Measurements from ENCODE around the gene VMO1. TPM values are rescaled to one million over a fixed set of nuclear protein-coding genes. Genes with fewer than 3 reads are reported as not detected.

Gene VMO1
- total RNA-seq, 1 experiment from 2014 or later = 4.3 TPM

DNA sequence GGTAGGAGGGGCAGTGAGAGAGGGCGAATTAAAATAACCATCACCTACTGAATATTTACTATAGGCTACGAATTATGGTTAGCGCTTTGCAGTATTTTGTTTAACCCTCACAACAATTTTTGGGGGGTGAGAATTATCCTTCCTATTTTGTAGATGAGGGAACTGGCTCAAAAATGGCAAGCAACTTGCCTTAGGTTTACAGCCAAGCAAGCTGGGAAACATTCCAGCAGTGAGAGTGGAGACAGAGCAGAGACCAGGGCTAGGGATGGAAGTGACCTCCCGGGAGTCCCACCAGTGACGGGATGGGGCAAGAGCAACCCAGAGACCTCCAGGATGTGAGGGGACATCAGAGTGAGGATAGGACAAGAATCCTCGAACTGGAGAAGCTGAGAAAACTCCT is 352 bp upstream of the VMO1 start:
- no peak overlapping the region; the same call in 1 of the 2 replicates for H3K27ac ChIP-seq
- peak overlapping the region; percentile 37 for H3K4me3 ChIP-seq
- H3K27me3 ChIP-seq = no peaks in the 10 kb centered on the region
- no peaks in the 10 kb centered on the region for H3K9me3 ChIP-seq (replicated peaks)
- H3K36me3 ChIP-seq = no peaks in the 10 kb centered on the region
- peaks cover 16% of the 10 kb centered on the region for H3K4me1 ChIP-seq
- DNase-seq = no peak

- DNase-seq = peak in 1 of 2 experiments; percentile 7
- Histone ChIP-seq H3K27me3 (no peaks in the 10 kb centered on the region), H3K4me1 (peaks cover 16% of the 10 kb centered on the region), H3K27ac (peak overlapping the region; percentile 25; the same call in 1 of the 2 replicates), H3K4me3 (peak overlapping the region; percentile 37), H3K9me3 (replicated peaks) (no peaks in the 10 kb centered on the region), H3K36me3 (no peaks in the 10 kb centered on the region)
Observed at GRCh38 chr17:4785311-4786105, 656 bp downstream of the VMO1 start.

DNA sequence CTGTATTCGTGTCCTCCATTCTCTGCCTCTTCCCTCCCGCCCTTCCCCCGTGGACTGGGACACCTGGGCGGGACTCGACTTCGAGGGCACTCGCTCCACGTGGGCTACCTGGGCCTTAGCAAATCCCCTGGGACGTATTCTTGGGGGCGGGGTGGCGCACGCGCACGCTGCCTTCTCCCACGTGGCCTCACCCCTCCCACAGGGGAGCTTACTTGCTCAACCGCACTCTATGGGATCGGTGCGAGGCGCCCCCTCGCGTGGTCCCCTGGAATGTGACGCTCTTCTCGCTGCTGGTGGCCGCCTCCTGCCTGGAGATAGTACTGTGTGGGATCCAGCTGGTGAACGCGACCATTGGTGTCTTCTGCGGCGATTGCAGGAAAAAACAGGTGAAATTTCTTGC is 3.5 kb downstream of the VMO1 start:
- Histone ChIP-seq H3K27ac (no peak overlapping the region), H3K36me3 (no peaks in the 10 kb centered on the region), H3K4me1 (peaks cover 8% of the 10 kb centered on the region), H3K9me3 (replicated peaks) (no peaks in the 10 kb centered on the region), H3K4me3 (no peak overlapping the region), H3K27me3 (no peaks in the 10 kb centered on the region)
- no peak for DNase-seq

- Histone ChIP-seq H3K4me1 (no peaks in the 10 kb centered on the region), H3K27me3 (no peaks in the 10 kb centered on the region), H3K27ac (no peak overlapping the region), H3K9me3 (replicated peaks) (no peaks in the 10 kb centered on the region), H3K4me3 (no peak overlapping the region), H3K36me3 (no peaks in the 10 kb centered on the region)
- no peak for DNase-seq
Observed at GRCh38 chr17:4780325-4780955, 5.7 kb downstream of the VMO1 start.

- Histone ChIP-seq H3K4me1 (no peaks in the 10 kb centered on the region), H3K36me3 (no peaks in the 10 kb centered on the region), H3K27ac (no peak overlapping the region), H3K27me3 (no peaks in the 10 kb centered on the region), H3K9me3 (replicated peaks) (no peaks in the 10 kb centered on the region), H3K4me3 (no peak overlapping the region)
- no peak for DNase-seq
Observed at GRCh38 chr17:4777969-4778760, 8.0 kb downstream of the VMO1 start.

DNA sequence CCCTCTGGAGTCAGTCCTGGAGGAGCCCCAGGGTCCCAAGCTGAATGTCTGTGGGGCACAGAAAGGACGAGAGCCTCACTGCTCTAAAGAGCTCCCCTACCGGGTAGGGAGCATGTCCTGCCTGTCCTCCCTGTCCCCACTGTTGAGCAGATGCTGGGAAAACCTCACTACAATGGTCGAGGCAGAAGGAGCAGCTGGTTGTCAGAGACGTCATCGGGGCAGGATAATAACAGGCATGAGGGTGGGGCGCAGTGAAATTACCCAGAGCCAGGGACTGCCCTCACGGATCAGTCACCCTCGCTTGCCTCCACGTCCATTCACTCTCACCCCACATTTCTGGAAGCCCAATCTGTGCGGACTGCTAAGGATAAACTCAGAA is 13.9 kb downstream of the VMO1 start:
- no peaks in the 10 kb centered on the region for H3K4me1 ChIP-seq
- DNase-seq = peak in 1 of 2 experiments; percentile 26

GRCh38 chr17:4771519-4772234 is 14.5 kb downstream of the VMO1 start, which contains the start of gene TM4SF5:
TM4SF5 (plus strand) TSS chr17:4771886; CDS start chr17:4771923, 37 bp downstream.
- Histone ChIP-seq H3K9me3 (replicated peaks) (no peaks in the 10 kb centered on the region), H3K36me3 (no peaks in the 10 kb centered on the region), H3K27ac (no peak within 1 kb of the TSS), H3K27me3 (no peaks in the 10 kb centered on the region), H3K4me3 (no peak within 1 kb of the TSS), H3K4me1 (no peaks in the 10 kb centered on the region)
- DNase-seq = no peak

More for the DNA sequence above, 13.9 kb downstream of the VMO1 start:
- no peaks in the 10 kb centered on the region for H3K9me3 ChIP-seq (replicated peaks)
- H3K36me3 ChIP-seq = no peaks in the 10 kb centered on the region
- no peak overlapping the region for H3K27ac ChIP-seq
- no peaks in the 10 kb centered on the region for H3K27me3 ChIP-seq
- no peak overlapping the region for H3K4me3 ChIP-seq

DNA sequence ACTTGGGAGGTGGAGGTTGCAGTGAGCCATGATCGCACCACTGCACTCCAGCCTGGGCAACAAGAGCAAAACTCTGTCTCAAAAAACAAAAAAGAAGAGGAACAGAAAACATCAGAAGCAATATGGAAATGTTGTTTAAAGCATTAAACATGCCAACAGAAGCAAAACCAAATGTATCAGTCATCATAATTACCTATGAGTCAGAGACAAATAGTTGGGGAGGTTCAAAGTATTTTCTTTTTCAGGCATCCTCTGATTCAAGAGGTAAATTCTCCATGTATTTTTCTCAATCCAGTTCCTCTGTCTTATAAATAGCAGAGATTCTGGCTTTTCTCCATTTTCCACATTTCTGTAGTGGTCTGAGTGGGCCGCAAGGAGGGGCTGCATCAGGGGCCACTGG is 16.5 kb downstream of the VMO1 start:
- H3K27me3 ChIP-seq = no peaks in the 10 kb centered on the region
- H3K4me3 ChIP-seq = no peak overlapping the region
- no peak overlapping the region for H3K27ac ChIP-seq
- no peak for DNase-seq
- H3K36me3 ChIP-seq = no peaks in the 10 kb centered on the region
- H3K4me1 ChIP-seq = no peaks in the 10 kb centered on the region
- no peaks in the 10 kb centered on the region for H3K9me3 ChIP-seq (replicated peaks)

DNA sequence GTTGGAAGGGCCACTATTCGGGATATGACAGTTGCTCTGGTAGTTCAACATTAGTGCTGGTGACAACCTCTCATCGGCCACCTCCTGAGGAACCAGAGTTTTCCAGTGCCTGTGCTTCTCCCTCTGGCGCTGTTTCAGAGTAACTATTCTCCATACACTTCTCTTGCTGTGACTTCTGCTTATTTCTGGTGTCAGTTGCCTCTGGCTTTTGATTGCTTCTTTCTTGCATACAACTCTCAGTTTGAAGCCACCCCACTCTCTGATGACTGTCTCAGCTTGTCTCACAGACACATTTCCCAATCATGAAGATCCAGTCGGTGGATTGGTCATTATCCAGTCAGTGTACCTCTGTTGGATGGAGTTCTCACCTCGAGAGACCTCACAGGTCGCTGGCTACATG is 17.9 kb downstream of the VMO1 start:
- Histone ChIP-seq H3K36me3 (no peaks in the 10 kb centered on the region), H3K27me3 (no peaks in the 10 kb centered on the region), H3K4me3 (no peak overlapping the region), H3K27ac (no peak overlapping the region), H3K4me1 (no peaks in the 10 kb centered on the region), H3K9me3 (replicated peaks) (no peaks in the 10 kb centered on the region)
- DNase-seq = no peak

DNA sequence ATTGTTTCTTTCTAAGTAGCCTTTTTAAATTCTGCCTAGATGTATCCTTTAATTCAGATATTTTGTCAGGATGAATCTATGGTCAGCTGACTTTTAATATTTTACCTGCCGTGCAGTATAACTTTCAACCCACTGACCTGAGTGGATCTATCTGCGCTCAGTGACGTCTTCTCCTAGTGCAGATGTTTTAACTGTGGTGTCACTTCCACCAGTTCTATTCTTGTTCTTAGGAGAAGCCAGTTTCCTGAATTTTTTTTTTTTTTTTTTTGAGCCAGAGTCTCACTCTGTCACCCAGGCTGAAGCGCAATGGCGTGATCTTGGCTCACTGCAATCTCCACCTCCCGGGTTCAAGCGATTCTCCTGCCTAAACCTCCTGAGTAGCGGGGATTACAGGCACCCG is 19.4 kb downstream of the VMO1 start:
- H3K9me3 ChIP-seq (replicated peaks) = no peaks in the 10 kb centered on the region
- H3K4me3 ChIP-seq = no peak overlapping the region
- H3K4me1 ChIP-seq = no peaks in the 10 kb centered on the region
- no peaks in the 10 kb centered on the region for H3K36me3 ChIP-seq
- DNase-seq = no peak
- H3K27ac ChIP-seq = no peak overlapping the region
- no peaks in the 10 kb centered on the region for H3K27me3 ChIP-seq

DNA sequence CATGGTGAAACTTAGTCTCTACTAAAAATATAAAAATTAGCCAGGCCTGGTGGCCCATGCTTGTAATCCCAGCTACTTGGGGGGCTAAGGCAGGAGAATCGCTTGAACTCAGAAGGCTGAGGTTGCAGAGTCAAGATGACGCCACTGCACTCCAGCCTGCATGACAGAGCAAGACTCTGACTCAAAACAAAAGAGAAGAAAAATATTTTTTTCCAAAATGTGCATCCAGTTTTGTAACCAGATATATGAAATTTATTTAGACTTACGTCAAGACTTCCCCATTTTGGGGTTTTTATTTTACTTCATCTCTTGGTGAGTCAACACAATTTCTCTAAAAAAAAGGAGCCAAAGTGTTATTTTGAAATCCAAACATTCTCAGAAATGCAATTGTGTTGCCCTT is 20.0 kb downstream of the VMO1 start:
- H3K4me3 ChIP-seq = no peak overlapping the region
- H3K27ac ChIP-seq = no peak overlapping the region
- no peak for DNase-seq
- H3K9me3 ChIP-seq (replicated peaks) = no peaks in the 10 kb centered on the region
- no peaks in the 10 kb centered on the region for H3K27me3 ChIP-seq
- no peaks in the 10 kb centered on the region for H3K4me1 ChIP-seq
- H3K36me3 ChIP-seq = no peaks in the 10 kb centered on the region

- H3K27ac ChIP-seq = no peak overlapping the region
- H3K36me3 ChIP-seq = no peaks in the 10 kb centered on the region
- H3K9me3 ChIP-seq (replicated peaks) = no peaks in the 10 kb centered on the region
- DNase-seq = no peak
- no peak overlapping the region for H3K4me3 ChIP-seq
- no peaks in the 10 kb centered on the region for H3K27me3 ChIP-seq
- no peaks in the 10 kb centered on the region for H3K4me1 ChIP-seq
Observed at GRCh38 chr17:4764595-4764994, 21.6 kb downstream of the VMO1 start.

GRCh38 chr17:4759776-4760236 is 26.4 kb downstream of the VMO1 start:
- no peaks in the 10 kb centered on the region for H3K36me3 ChIP-seq
- no peaks in the 10 kb centered on the region for H3K4me1 ChIP-seq
- no peak overlapping the region for H3K27ac ChIP-seq
- DNase-seq = no peak
- no peaks in the 10 kb centered on the region for H3K27me3 ChIP-seq
- H3K4me3 ChIP-seq = no peak overlapping the region
- no peaks in the 10 kb centered on the region for H3K9me3 ChIP-seq (replicated peaks)

- no peak overlapping the region for H3K27ac ChIP-seq
- no peaks in the 10 kb centered on the region for H3K27me3 ChIP-seq
- no peak for DNase-seq
- no peaks in the 10 kb centered on the region for H3K4me1 ChIP-seq
- H3K36me3 ChIP-seq = no peaks in the 10 kb centered on the region
- H3K9me3 ChIP-seq (replicated peaks) = no peaks in the 10 kb centered on the region
- H3K4me3 ChIP-seq = no peak overlapping the region
Observed at GRCh38 chr17:4753392-4753791, 32.8 kb downstream of the VMO1 start.
